K562 (cell line): ENCODE measurements around the gene WDR86. TPM values are rescaled to one million over a fixed set of nuclear protein-coding genes. Genes with fewer than 3 reads are reported as not detected.

Source experiments
- CGGBP1 ChIP-seq: fragments of 250-450 bp; sonication (Bioruptor Pico); IDR thresholded peaks from 2 replicates; pipeline ENCODE4 v1.9.0; 2021; ENCODE audit warnings: mild to moderate bottlenecking
- E2F6 ChIP-seq, 2 experiments: IDR thresholded peaks; 2 replicates each; pipeline ENCODE4 v1.6.1; 2011; ENCODE audit warnings: borderline replicate concordance in 1 of 2, control low read depth in 1 of 2, low read depth in 1 of 2, low read length in 1 of 2, mild to moderate bottlenecking in 1 of 2, mixed read lengths in 1 of 2, moderate library complexity in 1 of 2; ENCODE audit not compliant: insufficient read depth in 1 of 2, insufficient read length in 1 of 2, poor library complexity in 1 of 2, severe bottlenecking in 1 of 2; ENCODE audit errors: extremely low read depth in 1 of 2
- FOXA3 ChIP-seq, 2 experiments: fragments of 450-650 bp in 1 of 2; sonication (generic) in 1 of 2; formaldehyde crosslinking; IDR thresholded peaks in 1 of 2; conservative IDR thresholded peaks in 1 of 2; 2 replicates each; pipeline versions ENCODE4 v1.4.0 to v1.8.0; 2020 to 2022; ENCODE audit warnings: mild to moderate bottlenecking in 2 of 2, missing genetic modification reagents in 1 of 2
- FOXP1 ChIP-seq: sonication (generic); formaldehyde crosslinking; IDR thresholded peaks from 2 replicates; pipeline ENCODE4 v1.8.0; 2022; ENCODE audit warnings: mild to moderate bottlenecking, missing genetic modification reagents
- FUS ChIP-seq: fragments of 200-400 bp; formaldehyde crosslinking; optimal IDR thresholded peaks from 2 replicates; pipeline ENCODE3; 2017; ENCODE audit warnings: low read depth, low read length
- HDGF ChIP-seq: fragments of 450-650 bp; IDR thresholded peaks from 2 replicates; pipeline ENCODE4 v1.6.1; 2016
- HEY1 ChIP-seq: fragments of 250-450 bp; sonication (Bioruptor Pico); IDR thresholded peaks from 2 replicates; pipeline ENCODE4 v1.5.0; 2020; ENCODE audit warnings: mild to moderate bottlenecking, moderate library complexity, borderline replicate concordance
- MEIS2 ChIP-seq: fragments of 450-650 bp; IDR thresholded peaks from 2 replicates; pipeline ENCODE4 v1.6.1; 2014; ENCODE audit warnings: mild to moderate bottlenecking; ENCODE audit not compliant: partially characterized antibody
- SMAD1 ChIP-seq: fragments of 150-350 bp; IDR thresholded peaks from 2 replicates; pipeline ENCODE4 v1.6.1; 2014; ENCODE audit warnings: low read length, low read depth; ENCODE audit not compliant: partially characterized antibody
- SMAD2 ChIP-seq: fragments of 150-350 bp; IDR thresholded peaks from 2 replicates; pipeline ENCODE4 v1.6.1; 2014; ENCODE audit warnings: low read depth, mild to moderate bottlenecking, low read length
- SP1 ChIP-seq: sonication (generic); formaldehyde crosslinking; IDR thresholded peaks from 2 replicates; pipeline ENCODE4 v1.8.1; 2022; ENCODE audit warnings: mild to moderate bottlenecking, missing genetic modification reagents
- polyA plus RNA-seq, 8 experiments: library from polyadenylated mRNA; depleted of rRNA in 4 of 8; stranded (reverse) in 5 of 8; unstranded in 3 of 8; fragments of >200 nt; fragmentation: Nextera tagmentation in 2 of 8; fragmentation: Illumina TruSeq in 1 of 8; extraction: Ambion mirVana in 2 of 8; extraction: Trizol in 1 of 8; gene quantifications; 2 replicates each; pipeline versions ENCODE4 v1.2.1 to v1.2.3, GENCODE V29; 2011 to 2014; ENCODE audit warnings: inconsistent platforms in 1 of 8, missing spikeins in 1 of 8
- total RNA-seq, 7 experiments: library from RNA; depleted of rRNA in 6 of 7; stranded (reverse); fragments of >200 nt in 6 of 7; fragmentation: Illumina TruSeq in 2 of 7; extraction: Trizol in 2 of 7; gene quantifications; 2 replicates each; pipeline versions ENCODE4 v1.2.1 to v1.2.3, GENCODE V29; 2011 to 2021; ENCODE audit warnings: low replicate concordance in 1 of 7
- TF ChIP-seq, protein P1 (sequence below), 2 experiments: IDR thresholded peaks; 2 replicates each; pipeline ENCODE4 v1.6.1; 2012; ENCODE audit warnings: improper control_type of control experiment in 2 of 2, low read depth in 2 of 2, low read length in 2 of 2, borderline replicate concordance in 1 of 2
- TF ChIP-seq, protein P2 (sequence below): IDR thresholded peaks from 2 replicates; pipeline ENCODE4 v1.6.1; 2016; ENCODE audit warnings: missing genetic modification characterization, missing compliant biosample characterization

WDR86 gene
- total and polyA plus RNA-seq, 9 of the 15 experiments (the other 6 are each of a cell fraction or from before 2014, with no cell fraction given), result 0.24 TPM; not detected in 8

DNA sequence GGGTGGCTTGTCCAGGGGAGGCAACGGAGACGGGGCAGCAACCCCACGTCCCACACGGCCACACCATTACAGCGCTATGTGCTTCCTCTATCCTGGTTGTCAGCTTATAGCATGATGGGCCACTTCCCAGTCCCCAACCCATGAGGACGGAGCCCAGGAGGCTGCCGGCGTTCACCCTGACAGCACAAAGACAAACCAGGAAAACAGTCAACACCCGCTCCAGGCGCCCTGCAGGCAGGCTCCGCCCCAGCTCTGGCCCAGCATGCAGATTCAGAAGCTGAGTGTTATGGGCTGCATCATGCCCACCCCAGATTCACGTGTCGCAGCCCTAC, 14.8 kb downstream of the WDR86 start (continued):
- no peak for TF ChIP-seq SMAD1
- no peak for TF ChIP-seq FUS
- no peak for TF ChIP-seq FOXP1 (CRISPR knock-in tag)
- no peak for TF ChIP-seq SMAD2
- TF ChIP-seq CGGBP1 (CRISPR knock-in tag), result no peak
- TF ChIP-seq HDGF, result no peak
- peak; percentile 30 for TF ChIP-seq MEIS2
- peak in 1 of 2 experiments; percentile 6 for TF ChIP-seq E2F6 (IDR thresholded peaks at IDR 0.05; ENCODE audit: borderline replicate concordance in 1 of 2, extremely low read depth in 1 of 2, insufficient read depth in 1 of 2, insufficient read length in 1 of 2, low read depth in 1 of 2, low read length in 1 of 2, poor library complexity in 1 of 2, severe bottlenecking in 1 of 2)
- TF ChIP-seq HEY1 (CRISPR knock-in tag), result no peak
- peak in 1 of 2 experiments; percentile 79; a peak in 1 of 4 replicates for TF ChIP-seq FOXA3 (CRISPR knock-in tag; conservative IDR thresholded peaks at IDR 0.05 in 1 of 2, IDR thresholded peaks at IDR 0.05 in 1 of 2)
- no peak for TF ChIP-seq SP1 (CRISPR knock-in tag)
- TF ChIP-seq, protein P1, sequence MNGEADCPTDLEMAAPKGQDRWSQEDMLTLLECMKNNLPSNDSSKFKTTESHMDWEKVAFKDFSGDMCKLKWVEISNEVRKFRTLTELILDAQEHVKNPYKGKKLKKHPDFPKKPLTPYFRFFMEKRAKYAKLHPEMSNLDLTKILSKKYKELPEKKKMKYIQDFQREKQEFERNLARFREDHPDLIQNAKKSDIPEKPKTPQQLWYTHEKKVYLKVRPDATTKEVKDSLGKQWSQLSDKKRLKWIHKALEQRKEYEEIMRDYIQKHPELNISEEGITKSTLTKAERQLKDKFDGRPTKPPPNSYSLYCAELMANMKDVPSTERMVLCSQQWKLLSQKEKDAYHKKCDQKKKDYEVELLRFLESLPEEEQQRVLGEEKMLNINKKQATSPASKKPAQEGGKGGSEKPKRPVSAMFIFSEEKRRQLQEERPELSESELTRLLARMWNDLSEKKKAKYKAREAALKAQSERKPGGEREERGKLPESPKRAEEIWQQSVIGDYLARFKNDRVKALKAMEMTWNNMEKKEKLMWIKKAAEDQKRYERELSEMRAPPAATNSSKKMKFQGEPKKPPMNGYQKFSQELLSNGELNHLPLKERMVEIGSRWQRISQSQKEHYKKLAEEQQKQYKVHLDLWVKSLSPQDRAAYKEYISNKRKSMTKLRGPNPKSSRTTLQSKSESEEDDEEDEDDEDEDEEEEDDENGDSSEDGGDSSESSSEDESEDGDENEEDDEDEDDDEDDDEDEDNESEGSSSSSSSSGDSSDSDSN (IDR thresholded peaks at IDR 0.05; ENCODE audit: borderline replicate concordance in 1 of 2, low read depth in 2 of 2, low read length in 2 of 2), result no peak
- TF ChIP-seq, protein P2, sequence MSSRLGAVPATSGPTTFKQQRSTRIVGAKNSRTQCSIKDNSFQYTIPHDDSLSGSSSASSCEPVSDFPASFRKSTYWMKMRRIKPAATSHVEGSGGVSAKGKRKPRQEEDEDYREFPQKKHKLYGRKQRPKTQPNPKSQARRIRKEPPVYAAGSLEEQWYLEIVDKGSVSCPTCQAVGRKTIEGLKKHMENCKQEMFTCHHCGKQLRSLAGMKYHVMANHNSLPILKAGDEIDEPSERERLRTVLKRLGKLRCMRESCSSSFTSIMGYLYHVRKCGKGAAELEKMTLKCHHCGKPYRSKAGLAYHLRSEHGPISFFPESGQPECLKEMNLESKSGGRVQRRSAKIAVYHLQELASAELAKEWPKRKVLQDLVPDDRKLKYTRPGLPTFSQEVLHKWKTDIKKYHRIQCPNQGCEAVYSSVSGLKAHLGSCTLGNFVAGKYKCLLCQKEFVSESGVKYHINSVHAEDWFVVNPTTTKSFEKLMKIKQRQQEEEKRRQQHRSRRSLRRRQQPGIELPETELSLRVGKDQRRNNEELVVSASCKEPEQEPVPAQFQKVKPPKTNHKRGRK (tag), result no peak
